Endothelial cell of umbilical vein (primary cell): ENCODE data around the gene ZNF552. TPM values are rescaled to one million over a fixed set of nuclear protein-coding genes. Genes with fewer than 3 reads are reported as not detected.

ENCODE experiments used
- BruUV-seq: library from RNA; stranded (reverse); fragments of 400-500 nt; replicated peaks from 2 replicates; lab custom pipeline; 2021; lab: Mats Ljungman, UMichigan
- CTCF ChIA-PET: fragments of 300-600, 350-600 bp; sonication (Branson Sonifier 250); formaldehyde crosslinking; loops from one replicate; lab custom pipeline; 2021; ENCODE audit warnings: antibody characterized with exemption, inconsistent platforms; lab: Charles Lee
- POLR2A ChIA-PET: fragments of 300-600, 350-600 bp; sonication (Branson Sonifier 250); formaldehyde crosslinking; loops from one replicate; lab custom pipeline; 2021; ENCODE audit warnings: antibody characterized with exemption, inconsistent platforms; lab: Charles Lee
- DNase-seq: peaks from one replicate; pipeline ENCODE4 v3.0.0-alpha.2; 2011; ENCODE audit warnings: low read depth, low spot score
- FAIRE-seq: peaks from 2 replicates; lab custom pipeline; 2011; peaks lifted over from hg19 to GRCh38; lab: Jason Lieb, UNC
- H2AFZ ChIP-seq: 2 replicates; pipeline ENCODE4 v1.6.0; 2012; ENCODE audit warnings: low read depth, low read length, control low read depth, inconsistent platforms
- H3K27ac ChIP-seq: 2 replicates; pipeline ENCODE4 v1.5.1; 2011; ENCODE audit warnings: low read depth, mild to moderate bottlenecking, control low read depth, low read length, moderate library complexity; ENCODE audit not compliant: insufficient read depth
- H3K27me3 ChIP-seq, 2 experiments: 2 replicates each; pipeline versions ENCODE4 v1.6.0 to v1.6.1; 2011; ENCODE audit warnings: low read length in 2 of 2, mixed read lengths in 1 of 2; ENCODE audit not compliant: control insufficient read depth in 2 of 2, insufficient read depth in 2 of 2
- H3K36me3 ChIP-seq, 2 experiments: 2 replicates in 1 of 2; 3 replicates in 1 of 2; pipeline ENCODE4 v1.5.1; 2011; ENCODE audit warnings: low read length in 2 of 2, mild to moderate bottlenecking in 1 of 2, moderate library complexity in 1 of 2; ENCODE audit not compliant: control insufficient read depth in 2 of 2, insufficient read depth in 2 of 2; ENCODE audit errors: extremely low read depth in 1 of 2
- H3K4me1 ChIP-seq: 3 replicates; pipeline ENCODE4 v1.5.1; 2011; ENCODE audit warnings: mild to moderate bottlenecking, low read length; ENCODE audit not compliant: control insufficient read depth, insufficient read depth; ENCODE audit errors: extremely low read depth
- H3K4me2 ChIP-seq: 2 replicates; pipeline ENCODE4 v1.6.1; 2011; ENCODE audit warnings: low read length, control low read depth, mixed read lengths; ENCODE audit not compliant: insufficient read depth
- H3K4me3 ChIP-seq, 3 experiments: fragments of 200-600 bp in 1 of 3; sonication (generic), shearing (Covaris generic) in 1 of 3; replicated peaks in 1 of 3; 2 replicates each; pipeline ENCODE4 v1.5.1; 2011 to 2016; ENCODE audit warnings: control low read depth in 3 of 3, low read length in 3 of 3, mild to moderate bottlenecking in 2 of 3, inconsistent platforms in 1 of 3, low read depth in 1 of 3, moderate library complexity in 1 of 3; ENCODE audit not compliant: insufficient read depth in 1 of 3
- H3K79me2 ChIP-seq: 2 replicates; pipeline ENCODE4 v1.6.0; 2012; ENCODE audit warnings: low read length, inconsistent platforms; ENCODE audit not compliant: control insufficient read depth, insufficient read depth
- H3K9ac ChIP-seq: replicated peaks from 2 replicates; pipeline ENCODE3; 2011; ENCODE audit warnings: low read length, control low read depth; ENCODE audit not compliant: insufficient read depth; ENCODE audit errors: extremely low read depth
- H3K9me1 ChIP-seq: replicated peaks from 3 replicates; pipeline ENCODE4 v1.6.0; 2011; ENCODE audit warnings: mild to moderate bottlenecking, low read length; ENCODE audit not compliant: control insufficient read depth, insufficient read depth; ENCODE audit errors: extremely low read depth
- H3K9me3 ChIP-seq: replicated peaks from 2 replicates; pipeline ENCODE4 v1.5.1; 2012; ENCODE audit warnings: low read length, inconsistent platforms; ENCODE audit not compliant: control insufficient read depth, insufficient read depth
- H4K20me1 ChIP-seq: replicated peaks from 2 replicates; pipeline ENCODE3; 2011; ENCODE audit warnings: mild to moderate bottlenecking, low read length; ENCODE audit not compliant: control insufficient read depth, insufficient read depth; ENCODE audit errors: extremely low read depth
- EZH2 ChIP-seq: IDR thresholded peaks from 2 replicates; pipeline ENCODE4 v1.6.1; 2012; ENCODE audit warnings: borderline replicate concordance, low read depth, mild to moderate bottlenecking, moderate library complexity, low read length, inconsistent platforms; ENCODE audit not compliant: severe bottlenecking
- FOS ChIP-seq: IDR thresholded peaks from 2 replicates; pipeline ENCODE4 v1.6.1; 2011; ENCODE audit warnings: mild to moderate bottlenecking, low read length, moderate library complexity, borderline replicate concordance; ENCODE audit not compliant: insufficient read depth
- GATA2 ChIP-seq: IDR thresholded peaks from 2 replicates; pipeline ENCODE4 v1.7.0; 2011; ENCODE audit warnings: low read depth, mild to moderate bottlenecking, moderate library complexity, mixed read lengths, low read length; ENCODE audit not compliant: insufficient read length, insufficient read depth
- JUN ChIP-seq: IDR thresholded peaks from 2 replicates; pipeline ENCODE4 v1.6.1; 2011; ENCODE audit warnings: borderline replicate concordance, low read depth; ENCODE audit not compliant: insufficient read length, insufficient read depth
- MYC ChIP-seq: IDR thresholded peaks from one replicate; pipeline ENCODE4 v1.6.1; 2011; ENCODE audit warnings: mild to moderate bottlenecking, low read depth, low read length
- POLR2A ChIP-seq: IDR thresholded peaks from 2 replicates; pipeline ENCODE4 v1.6.1; 2012; ENCODE audit warnings: low read depth, mild to moderate bottlenecking, control low read depth, low read length
- POLR2AphosphoS5 ChIP-seq: IDR thresholded peaks from 2 replicates; pipeline ENCODE4 v1.6.1; 2012; ENCODE audit warnings: low read depth, mild to moderate bottlenecking, control low read depth, low read length, moderate library complexity; ENCODE audit not compliant: insufficient read depth
- dilution Hi-C: fragments of 300-500 bp; cut with MboI; formaldehyde crosslinking; loops from one replicate; pipeline ENCODE4 v1.15.0; 2019; ENCODE audit warnings: low sequenced_read_pairs; ENCODE audit not compliant: extremely low pct_ligation_motif_present
- intact Hi-C: fragments of 100-400 bp; cut with micrococcal nuclease; formaldehyde crosslinking; loops from one replicate; pipeline ENCODE4 v1.10.0; 2022
- polyA plus RNA-seq, 4 experiments: library from polyadenylated mRNA; depleted of rRNA in 3 of 4; stranded (reverse) in 3 of 4; unstranded in 1 of 4; fragments of >200 nt; gene quantifications; 2 replicates each; pipeline versions ENCODE4 v1.2.1 to v1.2.3, GENCODE V29; 2011 to 2012; ENCODE audit warnings: missing spikeins in 1 of 4
- total RNA-seq: library from RNA; stranded (reverse); gene quantifications from 2 replicates; pipeline ENCODE4 v1.2.3, GENCODE V29; 2021
- TF ChIP-seq, protein P1 (sequence below), 2 donors: IDR thresholded peaks; 1 replicate in 1 of 2; 2 replicates in 1 of 2; pipeline ENCODE4 v1.5.1; 2011; ENCODE audit warnings: low read length in 2 of 2, mild to moderate bottlenecking in 2 of 2, moderate library complexity in 2 of 2, control low read depth in 1 of 2, inconsistent platforms in 1 of 2, low read depth in 1 of 2; ENCODE audit not compliant: insufficient read depth in 1 of 2; ENCODE audit errors: extremely low read depth in 1 of 2
- TF ChIP-seq, protein P2 (sequence below): IDR thresholded peaks from 2 replicates; pipeline ENCODE4 v1.6.1; 2011; ENCODE audit not compliant: insufficient read depth, insufficient read length

The ZNF552 gene
- total and polyA plus RNA-seq, 2 donors (not counting 3 experiments of a cell fraction or from before 2014, with no cell fraction given), result 3.0 to 6.1 TPM

DNA sequence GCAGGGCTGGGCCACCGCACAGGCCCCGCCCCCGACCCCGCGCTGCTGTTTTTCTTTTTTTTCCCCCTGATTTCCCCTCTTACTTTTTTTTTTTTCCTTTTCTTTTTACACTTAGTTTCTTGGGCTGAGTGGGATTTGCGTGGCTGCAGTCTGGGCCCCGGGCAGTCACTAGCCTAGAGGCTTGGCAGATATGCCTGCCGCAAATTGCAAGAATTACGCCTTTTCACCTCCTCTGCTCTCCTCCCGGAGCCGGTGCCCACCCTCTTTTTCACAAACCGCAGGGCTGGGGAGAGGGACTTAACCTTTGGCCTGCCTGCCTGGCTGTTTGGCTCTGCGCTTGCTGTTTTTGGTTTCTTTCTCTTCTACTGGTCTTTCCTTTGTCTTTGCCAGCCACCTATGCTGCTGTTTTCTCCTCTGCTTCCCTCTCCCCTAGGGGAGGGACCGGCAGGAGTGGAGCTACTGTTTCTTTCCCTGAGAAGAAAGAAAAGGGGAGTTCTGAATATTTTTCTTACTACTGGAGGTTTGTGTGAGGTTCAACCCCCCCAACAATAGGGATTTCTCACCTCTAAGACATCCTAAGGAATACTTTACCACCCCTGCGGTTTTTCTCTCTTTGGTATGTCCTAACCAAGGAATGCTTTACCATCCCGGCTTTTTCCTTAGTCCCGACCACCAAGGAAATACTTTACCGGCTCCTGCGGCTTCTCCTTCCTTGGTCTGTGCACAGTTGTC lies 11.0 kb downstream of the ZNF552 start:
- Histone ChIP-seq H3K4me3 (peak overlapping the region; percentile 41 to 78 (median 47)), H4K20me1 (no peaks in the 10 kb centered on the region), H3K9ac (peak overlapping the region; percentile 56), H2AFZ (peak overlapping the region; percentile 63), H3K4me2 (peak overlapping the region; percentile 74), H3K27me3 (no peaks in the 10 kb centered on the region), H3K27ac (peak overlapping the region; percentile 69), H3K4me1 (peaks cover 26% of the 10 kb centered on the region), H3K9me3 (no peaks in the 10 kb centered on the region), H3K36me3 (peaks cover 6 to 7% of the 10 kb centered on the region in 2 experiments), H3K79me2 (no peaks in the 10 kb centered on the region), H3K9me1 (no peaks in the 10 kb centered on the region)
- TSS peak; percentile 10 for BruUV-seq
- DNase-seq, result peak; percentile 71
- ChIA-PET CTCF (interaction anchor here (0.8 to 3.1 kb wide), 3 partner anchors 11 to 27 kb away, joined by 3 to 8 read pairs (median 3); partner anchors contain the start of gene ZNF552), POLR2A (interaction anchor here (1.4 kb wide), 1 partner anchor 11 kb away, joined by 5 read pairs; the partner anchor contains the start of gene ZNF552)
- FAIRE-seq, result peak; percentile 55
- intact Hi-C loops, result loop anchor here (1.0 kb wide), 2 partner anchors 11 to 34 kb away; partner anchors contain the start of genes ZNF552 and ZNF586
- TF ChIP-seq MYC, result no peak
- TF ChIP-seq EZH2, result no peak
- TF ChIP-seq JUN, result no peak
- no peak for TF ChIP-seq POLR2AphosphoS5
- TF ChIP-seq FOS, result no peak
- dilution Hi-C loops, result no loop called here

DNA sequence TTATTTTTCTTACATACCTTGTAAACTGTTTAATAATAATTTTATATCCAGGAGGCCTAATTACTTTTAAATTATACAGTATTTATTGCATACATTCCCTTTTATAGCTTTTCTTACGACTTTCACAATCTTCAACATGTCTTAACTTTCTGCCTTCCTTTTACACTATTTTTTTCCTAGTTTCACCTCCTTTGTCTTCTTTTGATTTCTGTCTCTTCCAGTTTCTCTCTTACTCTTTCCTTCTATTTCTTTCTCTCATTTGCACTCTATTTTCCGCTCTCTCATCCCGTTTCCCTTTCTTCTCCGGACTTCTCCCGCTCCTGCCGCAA lies 11.5 kb downstream of the ZNF552 start:
- DNase-seq, result no peak
- peak overlapping the region; percentile 63 for H2AFZ ChIP-seq
- H3K9ac ChIP-seq, result peak overlapping the region; percentile 56
- dilution Hi-C loops (no loop called here), intact Hi-C loops (loop anchor here (1.0 kb wide), 2 partner anchors 11 to 34 kb away; partner anchors contain the start of genes ZNF552 and ZNF586)
- H3K79me2 ChIP-seq, result no peaks in the 10 kb centered on the region
- H3K36me3 ChIP-seq, result peaks cover 3 to 5% of the 10 kb centered on the region in 2 experiments
- no peaks in the 10 kb centered on the region for H3K9me3 ChIP-seq
- H3K27me3 ChIP-seq, result no peaks in the 10 kb centered on the region
- ChIA-PET POLR2A (no interaction called here), CTCF (interaction anchor here (1.0 to 3.1 kb wide), 2 partner anchors 12 to 16 kb away, joined by 3 to 8 read pairs; partner anchors contain the start of gene ZNF552)
- no peaks in the 10 kb centered on the region for H3K9me1 ChIP-seq
- no peak for FAIRE-seq
- H3K4me1 ChIP-seq, result peaks cover 26% of the 10 kb centered on the region
- peak overlapping the region; percentile 69 for H3K27ac ChIP-seq
- no TSS peak for BruUV-seq
- peak overlapping the region; percentile 74 for H3K4me2 ChIP-seq
- no peaks in the 10 kb centered on the region for H4K20me1 ChIP-seq
- peak overlapping the region; percentile 41 to 78 (median 47) for H3K4me3 ChIP-seq
- TF ChIP-seq JUN (no peak), MYC (no peak), POLR2A (no peak), POLR2AphosphoS5 (no peak), EZH2 (no peak), FOS (no peak), GATA2 (no peak)
- TF ChIP-seq, protein P1, sequence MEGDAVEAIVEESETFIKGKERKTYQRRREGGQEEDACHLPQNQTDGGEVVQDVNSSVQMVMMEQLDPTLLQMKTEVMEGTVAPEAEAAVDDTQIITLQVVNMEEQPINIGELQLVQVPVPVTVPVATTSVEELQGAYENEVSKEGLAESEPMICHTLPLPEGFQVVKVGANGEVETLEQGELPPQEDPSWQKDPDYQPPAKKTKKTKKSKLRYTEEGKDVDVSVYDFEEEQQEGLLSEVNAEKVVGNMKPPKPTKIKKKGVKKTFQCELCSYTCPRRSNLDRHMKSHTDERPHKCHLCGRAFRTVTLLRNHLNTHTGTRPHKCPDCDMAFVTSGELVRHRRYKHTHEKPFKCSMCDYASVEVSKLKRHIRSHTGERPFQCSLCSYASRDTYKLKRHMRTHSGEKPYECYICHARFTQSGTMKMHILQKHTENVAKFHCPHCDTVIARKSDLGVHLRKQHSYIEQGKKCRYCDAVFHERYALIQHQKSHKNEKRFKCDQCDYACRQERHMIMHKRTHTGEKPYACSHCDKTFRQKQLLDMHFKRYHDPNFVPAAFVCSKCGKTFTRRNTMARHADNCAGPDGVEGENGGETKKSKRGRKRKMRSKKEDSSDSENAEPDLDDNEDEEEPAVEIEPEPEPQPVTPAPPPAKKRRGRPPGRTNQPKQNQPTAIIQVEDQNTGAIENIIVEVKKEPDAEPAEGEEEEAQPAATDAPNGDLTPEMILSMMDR (IDR thresholded peaks at IDR 0.05; ENCODE audit: extremely low read depth in 1 of 2, insufficient read depth in 1 of 2, low read depth in 1 of 2, low read length in 2 of 2), result no peak
- TF ChIP-seq, protein P2, sequence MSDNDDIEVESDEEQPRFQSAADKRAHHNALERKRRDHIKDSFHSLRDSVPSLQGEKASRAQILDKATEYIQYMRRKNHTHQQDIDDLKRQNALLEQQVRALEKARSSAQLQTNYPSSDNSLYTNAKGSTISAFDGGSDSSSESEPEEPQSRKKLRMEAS, result no peak
